HL-60 (cell line): ENCODE measurements around the gene ADGRA1.

Source experiments
- DNase-seq, 2 experiments: peaks; one replicate each; pipeline ENCODE4 v3.0.0-alpha.2; 2010 to 2020; ENCODE audit warnings: low read depth in 1 of 2, low spot score in 1 of 2
- H3K27ac ChIP-seq: fragments of 250-450 bp; sonication (Bioruptor Pico); replicated peaks from 2 replicates; pipeline ENCODE4 v1.5.1; 2020; ENCODE audit warnings: mild to moderate bottlenecking, moderate library complexity
- H3K27me3 ChIP-seq: fragments of 250-450 bp; sonication (Bioruptor Pico); 2 replicates; pipeline ENCODE4 v1.5.1; 2021; ENCODE audit warnings: mild to moderate bottlenecking, moderate library complexity; ENCODE audit not compliant: insufficient read depth, poor library complexity, severe bottlenecking
- H3K4me3 ChIP-seq: replicated peaks from 2 replicates; pipeline ENCODE4 v1.5.1; 2011; ENCODE audit warnings: mild to moderate bottlenecking, control low read depth, low read length; ENCODE audit not compliant: insufficient read depth
- GABPA ChIP-seq: IDR thresholded peaks from 2 replicates; pipeline ENCODE4 v1.6.1; 2012; ENCODE audit warnings: low read depth
- POLR2AphosphoS5 ChIP-seq: IDR thresholded peaks from 2 replicates; pipeline ENCODE4 v1.6.1; 2012; ENCODE audit warnings: low read depth
- SPI1 ChIP-seq: IDR thresholded peaks from 2 replicates; pipeline ENCODE4 v1.6.1; 2012; ENCODE audit warnings: low read depth, mild to moderate bottlenecking, borderline replicate concordance
- TF ChIP-seq, protein P1 (sequence below): IDR thresholded peaks from one replicate; pipeline ENCODE4 v1.5.1; 2011; ENCODE audit warnings: low read length, control low read depth, inconsistent platforms; ENCODE audit not compliant: insufficient read depth
- TF ChIP-seq, protein P2 (sequence below): IDR thresholded peaks from 2 replicates; pipeline ENCODE4 v1.6.1; 2012; ENCODE audit warnings: low read depth; ENCODE audit not compliant: insufficient replicate concordance

ADGRA1 gene

GRCh38 chr10:133082685-133083421 is 4.9 kb upstream of the ADGRA1 start:
- no peak for DNase-seq
- Histone ChIP-seq H3K27me3 (peaks cover 12% of the 10 kb centered on the region), H3K4me3 (no peak overlapping the region), H3K27ac (no peak overlapping the region)
- TF ChIP-seq, protein P1, sequence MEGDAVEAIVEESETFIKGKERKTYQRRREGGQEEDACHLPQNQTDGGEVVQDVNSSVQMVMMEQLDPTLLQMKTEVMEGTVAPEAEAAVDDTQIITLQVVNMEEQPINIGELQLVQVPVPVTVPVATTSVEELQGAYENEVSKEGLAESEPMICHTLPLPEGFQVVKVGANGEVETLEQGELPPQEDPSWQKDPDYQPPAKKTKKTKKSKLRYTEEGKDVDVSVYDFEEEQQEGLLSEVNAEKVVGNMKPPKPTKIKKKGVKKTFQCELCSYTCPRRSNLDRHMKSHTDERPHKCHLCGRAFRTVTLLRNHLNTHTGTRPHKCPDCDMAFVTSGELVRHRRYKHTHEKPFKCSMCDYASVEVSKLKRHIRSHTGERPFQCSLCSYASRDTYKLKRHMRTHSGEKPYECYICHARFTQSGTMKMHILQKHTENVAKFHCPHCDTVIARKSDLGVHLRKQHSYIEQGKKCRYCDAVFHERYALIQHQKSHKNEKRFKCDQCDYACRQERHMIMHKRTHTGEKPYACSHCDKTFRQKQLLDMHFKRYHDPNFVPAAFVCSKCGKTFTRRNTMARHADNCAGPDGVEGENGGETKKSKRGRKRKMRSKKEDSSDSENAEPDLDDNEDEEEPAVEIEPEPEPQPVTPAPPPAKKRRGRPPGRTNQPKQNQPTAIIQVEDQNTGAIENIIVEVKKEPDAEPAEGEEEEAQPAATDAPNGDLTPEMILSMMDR: no peak
- TF ChIP-seq GABPA (no peak), SPI1 (no peak), POLR2AphosphoS5 (no peak)
- TF ChIP-seq, protein P2, sequence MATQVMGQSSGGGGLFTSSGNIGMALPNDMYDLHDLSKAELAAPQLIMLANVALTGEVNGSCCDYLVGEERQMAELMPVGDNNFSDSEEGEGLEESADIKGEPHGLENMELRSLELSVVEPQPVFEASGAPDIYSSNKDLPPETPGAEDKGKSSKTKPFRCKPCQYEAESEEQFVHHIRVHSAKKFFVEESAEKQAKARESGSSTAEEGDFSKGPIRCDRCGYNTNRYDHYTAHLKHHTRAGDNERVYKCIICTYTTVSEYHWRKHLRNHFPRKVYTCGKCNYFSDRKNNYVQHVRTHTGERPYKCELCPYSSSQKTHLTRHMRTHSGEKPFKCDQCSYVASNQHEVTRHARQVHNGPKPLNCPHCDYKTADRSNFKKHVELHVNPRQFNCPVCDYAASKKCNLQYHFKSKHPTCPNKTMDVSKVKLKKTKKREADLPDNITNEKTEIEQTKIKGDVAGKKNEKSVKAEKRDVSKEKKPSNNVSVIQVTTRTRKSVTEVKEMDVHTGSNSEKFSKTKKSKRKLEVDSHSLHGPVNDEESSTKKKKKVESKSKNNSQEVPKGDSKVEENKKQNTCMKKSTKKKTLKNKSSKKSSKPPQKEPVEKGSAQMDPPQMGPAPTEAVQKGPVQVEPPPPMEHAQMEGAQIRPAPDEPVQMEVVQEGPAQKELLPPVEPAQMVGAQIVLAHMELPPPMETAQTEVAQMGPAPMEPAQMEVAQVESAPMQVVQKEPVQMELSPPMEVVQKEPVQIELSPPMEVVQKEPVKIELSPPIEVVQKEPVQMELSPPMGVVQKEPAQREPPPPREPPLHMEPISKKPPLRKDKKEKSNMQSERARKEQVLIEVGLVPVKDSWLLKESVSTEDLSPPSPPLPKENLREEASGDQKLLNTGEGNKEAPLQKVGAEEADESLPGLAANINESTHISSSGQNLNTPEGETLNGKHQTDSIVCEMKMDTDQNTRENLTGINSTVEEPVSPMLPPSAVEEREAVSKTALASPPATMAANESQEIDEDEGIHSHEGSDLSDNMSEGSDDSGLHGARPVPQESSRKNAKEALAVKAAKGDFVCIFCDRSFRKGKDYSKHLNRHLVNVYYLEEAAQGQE: no peak

GRCh38 chr10:133083422-133084100 is 4.2 kb upstream of the ADGRA1 start:
- Histone ChIP-seq H3K27ac (no peak overlapping the region), H3K27me3 (peaks cover 13% of the 10 kb centered on the region), H3K4me3 (no peak overlapping the region)
- DNase-seq: no peak
- TF ChIP-seq POLR2AphosphoS5 (no peak), SPI1 (no peak), GABPA (no peak)
- TF ChIP-seq, protein P2: no peak
- TF ChIP-seq, protein P1: no peak

DNA sequence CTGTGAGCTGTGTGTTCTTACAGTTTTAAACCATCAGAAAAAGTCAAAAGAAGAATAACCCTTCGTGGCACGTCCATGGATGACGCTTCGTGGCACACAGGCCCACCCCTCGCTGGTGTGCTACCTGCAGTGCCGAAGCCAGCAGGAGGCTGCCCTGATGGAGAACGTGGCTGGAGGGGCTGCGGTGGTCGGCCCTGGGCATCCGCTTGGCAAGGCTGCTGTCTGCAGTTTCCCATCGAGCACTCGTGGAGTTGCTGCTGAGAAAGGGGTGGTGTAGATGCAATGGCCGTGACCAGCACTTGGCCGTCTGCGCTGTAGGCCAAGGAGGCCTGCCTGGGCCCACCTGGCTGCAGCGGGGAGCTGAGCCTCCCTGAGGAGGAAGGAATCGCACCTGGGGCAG is 3.2 kb upstream of the ADGRA1 start:
- TF ChIP-seq POLR2AphosphoS5 (no peak), SPI1 (no peak), GABPA (no peak)
- TF ChIP-seq, protein P2: no peak
- TF ChIP-seq, protein P1: no peak
- peaks cover 21% of the 10 kb centered on the region for H3K27me3 ChIP-seq
- no peak overlapping the region for H3K4me3 ChIP-seq
- no peak overlapping the region for H3K27ac ChIP-seq
- DNase-seq: no peak
